Thymus (tissue), 11 donors: Measurements from ENCODE around the gene RDX. TPM values are rescaled to one million over a fixed set of nuclear protein-coding genes. Genes with fewer than 3 reads are reported as not detected.

Experiments used
- DNase-seq, 9 donors: peaks; one replicate each; pipeline ENCODE4 v3.0.0-alpha.2; 2013; ENCODE audit warnings: low spot score in 9 of 9, low read depth in 6 of 9, missing footprints in 1 of 9
- H3K27ac ChIP-seq, 2 donors: one replicate each; pipeline ENCODE4 v1.5.1; 2013; ENCODE audit warnings: control low read depth in 1 of 2, low read depth in 1 of 2, low read length in 1 of 2, mild to moderate bottlenecking in 1 of 2, moderate library complexity in 1 of 2
- H3K27me3 ChIP-seq, 2 donors: one replicate each; pipeline ENCODE4 v1.5.1; 2013; ENCODE audit warnings: low read length in 1 of 2; ENCODE audit not compliant: control insufficient read depth in 2 of 2, insufficient read depth in 1 of 2
- H3K36me3 ChIP-seq, 2 donors: one replicate each; pipeline ENCODE4 v1.5.1; 2013; ENCODE audit warnings: low read length in 1 of 2, mild to moderate bottlenecking in 1 of 2, moderate library complexity in 1 of 2; ENCODE audit not compliant: control insufficient read depth in 2 of 2, insufficient read depth in 2 of 2
- H3K4me1 ChIP-seq, 2 donors: one replicate each; pipeline ENCODE4 v1.5.1; 2013; ENCODE audit warnings: low read length in 2 of 2; ENCODE audit not compliant: control insufficient read depth in 2 of 2, insufficient read depth in 2 of 2
- H3K4me3 ChIP-seq, 2 donors: one replicate each; pipeline ENCODE4 v1.5.1; 2013; ENCODE audit warnings: low read length in 2 of 2, control low read depth in 1 of 2, mild to moderate bottlenecking in 1 of 2
- H3K9me3 ChIP-seq, 2 donors: one replicate each; pipeline ENCODE4 v1.5.1; 2013; ENCODE audit warnings: low read length in 1 of 2, mild to moderate bottlenecking in 1 of 2; ENCODE audit not compliant: control insufficient read depth in 2 of 2, insufficient read depth in 1 of 2
- WGBS: extraction: QIAGEN DNeasy Blood & Tissue Kit; methylation state at CpG from one replicate; pipeline ENCODE4 v1.1.7; 2013; 5-methylcytosine and 5-hydroxymethylcytosine counted together
- polyA plus RNA-seq: library from polyadenylated mRNA; stranded (reverse); fragments of 200-250 nt; gene quantifications from one replicate; pipeline ENCODE4 v1.2.3, GENCODE V29; 2013
- total RNA-seq: library from RNA; stranded (reverse); fragments of 120-200 nt; gene quantifications from one replicate; pipeline ENCODE4 v1.2.4, GENCODE V29; 2013
- donor health status: healthy.

Gene RDX
- total and polyA plus RNA-seq, 2 donors, result 23.5 to 24.1 TPM

DNA sequence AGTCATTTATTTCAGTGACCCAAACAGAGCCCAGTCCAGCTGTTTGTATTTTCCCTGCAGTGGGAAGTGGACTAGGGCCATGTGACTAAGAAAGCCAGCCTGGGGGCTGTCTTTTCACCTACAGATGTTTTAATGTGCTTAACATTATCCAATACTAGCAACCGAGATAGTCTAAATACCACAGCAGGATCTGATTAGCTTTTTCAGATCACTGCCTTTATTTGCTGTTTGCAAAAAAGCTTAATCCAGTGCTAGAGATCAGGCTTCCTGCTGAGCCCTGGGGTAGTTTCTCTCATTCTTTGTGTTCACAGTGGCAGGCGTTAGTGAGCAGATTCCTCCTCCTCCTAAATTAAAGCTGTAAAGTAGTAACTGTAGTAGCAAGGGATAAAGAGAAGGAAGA, 168.3 kb downstream of the RDX start:
- H3K27me3 ChIP-seq, result no peaks in the 10 kb centered on the region
- DNase-seq, result no peak
- 89% methylated on average over 2 of the region's 2 CpGs for WGBS
- no peaks in the 10 kb centered on the region for H3K9me3 ChIP-seq
- H3K4me1 ChIP-seq, result no peaks in the 10 kb centered on the region
- no peak overlapping the region for H3K27ac ChIP-seq
- H3K36me3 ChIP-seq, result no peaks in the 10 kb centered on the region
- H3K4me3 ChIP-seq, result no peak overlapping the region

DNA sequence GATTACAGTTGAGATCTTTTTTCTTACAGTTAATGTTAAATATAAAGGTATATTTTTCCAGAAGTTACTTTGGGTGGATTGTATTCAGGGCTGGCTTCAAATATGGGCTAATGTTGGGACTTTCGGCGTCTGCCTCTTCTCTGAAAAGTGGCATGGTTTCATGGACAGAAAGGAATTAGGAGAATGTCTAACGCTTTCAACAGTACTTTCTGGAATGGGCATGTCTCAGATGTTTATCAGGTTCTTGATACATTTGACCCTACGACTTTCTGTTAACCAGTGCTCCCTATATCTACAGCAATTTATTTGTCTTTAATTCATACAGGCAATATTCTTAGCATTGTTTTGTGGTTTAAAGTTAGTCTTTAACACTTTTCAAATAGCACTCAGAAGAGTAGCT, 169.5 kb downstream of the RDX start:
- no peak overlapping the region for H3K27ac ChIP-seq
- DNase-seq, result no peak
- H3K4me3 ChIP-seq, result no peak overlapping the region
- no peaks in the 10 kb centered on the region for H3K27me3 ChIP-seq
- no peaks in the 10 kb centered on the region for H3K4me1 ChIP-seq
- H3K9me3 ChIP-seq, result no peaks in the 10 kb centered on the region
- no peaks in the 10 kb centered on the region for H3K36me3 ChIP-seq
- 95% methylated on average over 4 of the region's 4 CpGs for WGBS

DNA sequence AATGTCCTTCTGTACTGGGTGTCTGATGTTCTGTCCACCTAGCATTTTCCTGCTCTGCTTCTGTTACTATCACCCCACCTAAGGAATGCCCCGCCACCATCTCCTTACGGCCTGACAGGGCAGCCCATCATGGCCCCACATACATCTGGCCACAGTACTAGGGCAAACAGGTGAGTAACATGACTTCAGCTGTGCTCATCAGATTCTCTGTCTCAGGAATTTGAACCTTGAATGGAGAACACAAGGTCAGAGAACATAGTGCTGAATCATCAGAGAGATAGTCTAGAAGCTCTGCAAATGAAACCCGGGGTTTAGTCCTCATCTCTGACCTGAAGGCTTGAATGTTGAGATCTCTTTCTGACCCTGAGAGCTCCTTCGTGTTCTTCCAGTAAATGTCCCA, 170.8 kb downstream of the RDX start:
- no peak overlapping the region for H3K27ac ChIP-seq
- 97% methylated on average over 4 of the region's 4 CpGs for WGBS
- H3K27me3 ChIP-seq, result no peaks in the 10 kb centered on the region
- no peaks in the 10 kb centered on the region for H3K36me3 ChIP-seq
- H3K4me1 ChIP-seq, result no peaks in the 10 kb centered on the region
- H3K9me3 ChIP-seq, result no peaks in the 10 kb centered on the region
- no peak for DNase-seq
- H3K4me3 ChIP-seq, result no peak overlapping the region

Other genes starting within 250 kb of the RDX start
- gene ZC3H12C, start 203.2 kb downstream of the RDX start, total RNA-seq, result 3.0 TPM
- gene ZC3H12C, start 203.2 kb downstream of the RDX start, polyA plus RNA-seq, result 2.6 TPM
- 13.7 TPM for gene FDX1, start 133.3 kb upstream of the RDX start, total RNA-seq
- gene FDX1, start 133.3 kb upstream of the RDX start, polyA plus RNA-seq, result 23.9 TPM